HCT116 (cell line): ENCODE data around the gene PRICKLE3. TPM values are rescaled to one million over a fixed set of nuclear protein-coding genes. Genes with fewer than 3 reads are reported as not detected.

ENCODE experiments used
- ATAC-seq: fragments of 200-7000 bp; cut with Tn5 transposase; 2 replicates; pipeline ENCODE4 v1.9.1; 2020; ENCODE audit warnings: mild to moderate bottlenecking, moderate library complexity
- BruUV-seq: library from RNA; stranded (reverse); fragments of 400-500 nt; replicated peaks from 2 replicates; lab custom pipeline; 2021; lab: Mats Ljungman, UMichigan
- CTCF ChIA-PET: fragments of 300-600 bp; sonication (Branson Sonifier 250); formaldehyde crosslinking; loops from one replicate; lab custom pipeline; 2021; ENCODE audit warnings: antibody characterized with exemption; lab: Charles Lee
- POLR2A ChIA-PET: fragments of 300-600, 350-600 bp; sonication (Branson Sonifier 250); formaldehyde crosslinking; loops from one replicate; lab custom pipeline; 2021; ENCODE audit warnings: antibody characterized with exemption; lab: Charles Lee
- RAD21 ChIA-PET, 2 experiments: fragments of 300-600 bp; sonication (Branson Sonifier 250); formaldehyde crosslinking; loops; one replicate each; lab custom pipeline; 2023; ENCODE audit warnings: low total read pairs in 2 of 2; ENCODE audit not compliant: uncharacterized antibody in 2 of 2, unreplicated experiment in 2 of 2, low non-redundant PET in 1 of 2; lab: Charles Lee
- DNase-seq: peaks from one replicate; pipeline ENCODE4 v3.0.0-alpha.2; 2010; ENCODE audit warnings: low read depth, low spot score
- H2AFZ ChIP-seq: fragments of 200-600 bp; shearing (Covaris generic), sonication (generic); 2 replicates; pipeline ENCODE4 v1.6.1; 2017; ENCODE audit warnings: low read depth, mixed run types, mixed read lengths, antibody characterized with exemption, low read length; ENCODE audit not compliant: poor library complexity, severe bottlenecking
- H3K27ac ChIP-seq: 2 replicates; pipeline ENCODE4 v1.5.1; 2012; ENCODE audit warnings: low read depth, low read length
- H3K27me3 ChIP-seq: fragments of 200-600 bp; sonication (generic); 2 replicates; pipeline ENCODE4 v1.6.1; 2016; ENCODE audit warnings: mixed run types, low read length, mixed read lengths; ENCODE audit not compliant: insufficient read depth
- H3K36me3 ChIP-seq, 2 experiments: fragments of 200-500 bp in 1 of 2; fragments of 200-600 bp in 1 of 2; sonication (Bioruptor generic) in 1 of 2; sonication (generic) in 1 of 2; 2 replicates each; pipeline versions ENCODE4 v1.5.1 to v1.6.1; 2014 to 2016; ENCODE audit warnings: low read length in 2 of 2, inconsistent platforms in 1 of 2, mixed read lengths in 1 of 2, mixed run types in 1 of 2; ENCODE audit not compliant: insufficient read depth in 2 of 2, control insufficient read depth in 1 of 2
- H3K4me1 ChIP-seq, 2 experiments: fragments of 200-600 bp in 1 of 2; sonication (generic) in 1 of 2; 2 replicates each; pipeline versions ENCODE4 v1.5.1 to v1.6.1; 2012 to 2017; ENCODE audit warnings: low read length in 2 of 2, inconsistent platforms in 1 of 2, mild to moderate bottlenecking in 1 of 2, mixed read lengths in 1 of 2, mixed run types in 1 of 2, moderate library complexity in 1 of 2; ENCODE audit not compliant: insufficient read depth in 2 of 2, control insufficient read depth in 1 of 2
- H3K4me2 ChIP-seq: fragments of 200-600 bp; sonication (generic); 2 replicates; pipeline ENCODE4 v1.6.1; 2017; ENCODE audit warnings: mixed run types, low read length, mixed read lengths
- H3K4me3 ChIP-seq, 2 experiments: fragments of 200-600 bp in 1 of 2; sonication (generic) in 1 of 2; replicated peaks in 1 of 2; 2 replicates each; pipeline ENCODE4 v1.5.1; 2011 to 2016; ENCODE audit warnings: low read length in 2 of 2, control low read depth in 1 of 2, low read depth in 1 of 2, mild to moderate bottlenecking in 1 of 2, mixed read lengths in 1 of 2, mixed run types in 1 of 2
- H3K79me2 ChIP-seq: fragments of 200-600 bp; sonication (generic); 2 replicates; pipeline ENCODE4 v1.6.1; 2017; ENCODE audit warnings: mild to moderate bottlenecking, mixed run types, low read length, moderate library complexity, mixed read lengths; ENCODE audit not compliant: insufficient read depth
- H3K9ac ChIP-seq: fragments of 200-600 bp; sonication (generic); 2 replicates; pipeline ENCODE4 v1.6.1; 2016; ENCODE audit warnings: low read length, mixed read lengths
- H3K9me2 ChIP-seq: fragments of 200-600 bp; sonication (generic), shearing (Covaris generic); 2 replicates; pipeline ENCODE4 v1.6.1; 2017; ENCODE audit warnings: mixed run types, mild to moderate bottlenecking, moderate library complexity; ENCODE audit not compliant: insufficient read depth
- H3K9me3 ChIP-seq, 2 experiments: fragments of 200-500 bp in 1 of 2; fragments of 200-600 bp in 1 of 2; sonication (Bioruptor generic) in 1 of 2; sonication (generic) in 1 of 2; 2 replicates each; pipeline ENCODE4 v1.6.1; 2014 to 2017; ENCODE audit warnings: low read length in 2 of 2, mixed read lengths in 2 of 2, inconsistent platforms in 1 of 2, low read depth in 1 of 2, mild to moderate bottlenecking in 1 of 2, mixed run types in 1 of 2, moderate library complexity in 1 of 2; ENCODE audit not compliant: control insufficient read depth in 1 of 2, insufficient read depth in 1 of 2
- H4K20me1 ChIP-seq: fragments of 200-600 bp; sonication (generic), shearing (Covaris generic); 2 replicates; pipeline ENCODE4 v1.6.1; 2017; ENCODE audit warnings: mixed run types, mild to moderate bottlenecking, moderate library complexity; ENCODE audit not compliant: insufficient read depth
- ATF3 ChIP-seq: IDR thresholded peaks from 2 replicates; pipeline ENCODE4 v1.6.1; 2012
- CBX3 ChIP-seq: IDR thresholded peaks from 2 replicates; pipeline ENCODE4 v1.6.1; 2012; ENCODE audit warnings: low read depth
- EGR1 ChIP-seq: IDR thresholded peaks from 2 replicates; pipeline ENCODE4 v1.6.1; 2012; ENCODE audit warnings: low read depth
- EZH2 ChIP-seq: fragments of 200-600 bp; sonication (generic); IDR thresholded peaks from 2 replicates; pipeline ENCODE4 v1.6.1; 2017; ENCODE audit warnings: antibody characterized with exemption, mixed run types
- EZH2phosphoT487 ChIP-seq: fragments of 200-600 bp; IDR thresholded peaks from 2 replicates; pipeline ENCODE4 v1.6.1; 2018; ENCODE audit warnings: antibody characterized with exemption, borderline replicate concordance
- POLR2A ChIP-seq: IDR thresholded peaks from 2 replicates; pipeline ENCODE4 v1.7.0; 2011; ENCODE audit warnings: borderline replicate concordance; ENCODE audit not compliant: insufficient read depth, insufficient read length; ENCODE audit errors: extremely low read depth
- POLR2AphosphoS5 ChIP-seq: IDR thresholded peaks from 2 replicates; pipeline ENCODE4 v1.6.1; 2011; ENCODE audit warnings: mild to moderate bottlenecking, low read depth, low read length, moderate library complexity
- RAD21 ChIP-seq: IDR thresholded peaks from 2 replicates; pipeline ENCODE4 v1.6.1; 2012; ENCODE audit warnings: low read depth, mild to moderate bottlenecking
- SIN3A ChIP-seq: IDR thresholded peaks from 2 replicates; pipeline ENCODE4 v1.6.1; 2012; ENCODE audit warnings: low read depth
- SRF ChIP-seq: IDR thresholded peaks from 2 replicates; pipeline ENCODE4 v1.6.1; 2012; ENCODE audit warnings: low read depth
- ZFX ChIP-seq: fragments of 450-650 bp; IDR thresholded peaks from 2 replicates; pipeline ENCODE4 v1.6.1; 2017
- ZNF274 ChIP-seq: fragments of 200-500 bp; sonication (Bioruptor generic); IDR thresholded peaks from 2 replicates; pipeline ENCODE4 v1.6.1; 2014; ENCODE audit warnings: mild to moderate bottlenecking, low read depth, low read length, inconsistent platforms
- intact Hi-C: fragments of 100-400 bp; cut with micrococcal nuclease; formaldehyde crosslinking; loops from 2 replicates; pipeline ENCODE4 v1.10.0; 2022
- total RNA-seq: library from RNA; stranded (reverse); gene quantifications from one replicate; pipeline ENCODE4 v1.2.1, GENCODE V29; 2021; ENCODE audit not compliant: unreplicated experiment
- TF ChIP-seq, protein P1 (sequence below): IDR thresholded peaks from 2 replicates; pipeline ENCODE4 v1.6.1; 2011; ENCODE audit warnings: mild to moderate bottlenecking, low read length, moderate library complexity; ENCODE audit not compliant: insufficient replicate concordance; ENCODE audit errors: extremely low read depth
- TF ChIP-seq, protein P2 (sequence below): IDR thresholded peaks from 2 replicates; pipeline ENCODE4 v1.6.1; 2012
- TF ChIP-seq, protein P3 (sequence below), 3 experiments: fragments of 200-600 bp in 1 of 3; sonication (generic) in 1 of 3; IDR thresholded peaks in 2 of 3; conservative IDR thresholded peaks in 1 of 3; 2 replicates each; pipeline ENCODE4 v1.5.1; 2012 to 2017; ENCODE audit warnings: low read depth in 2 of 3, low read length in 2 of 3, antibody characterized with exemption in 1 of 3, borderline replicate concordance in 1 of 3, control low read depth in 1 of 3, mild to moderate bottlenecking in 1 of 3, mixed read lengths in 1 of 3, mixed run types in 1 of 3, moderate library complexity in 1 of 3; ENCODE audit not compliant: insufficient read depth in 1 of 3

Gene PRICKLE3
- total RNA-seq, 1 experiment from 2014 or later: 27.8 TPM

DNA sequence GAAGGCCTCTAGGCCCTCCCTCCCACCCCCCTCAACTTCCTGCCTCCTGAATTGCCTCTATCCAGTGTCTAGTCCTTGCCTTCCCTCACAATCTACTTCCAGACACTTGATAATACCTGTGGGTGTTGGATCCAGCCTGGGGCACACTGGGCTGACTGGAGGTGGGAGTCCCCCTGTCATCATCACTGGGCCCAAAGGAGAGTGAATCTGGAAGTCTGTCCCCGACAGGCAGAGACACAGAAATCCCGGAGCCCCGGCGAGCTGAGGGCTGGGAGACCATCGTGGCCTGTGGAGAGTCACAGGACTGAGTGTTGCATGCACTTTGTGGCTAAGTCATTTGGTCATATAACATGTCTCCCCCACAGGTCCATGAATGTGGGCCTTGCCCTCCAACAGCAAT is 22.2 kb upstream of the PRICKLE3 start:
- POLR2A ChIA-PET: no interaction called here
- Histone ChIP-seq H3K27me3 (no peaks in the 10 kb centered on the region), H3K4me1 (no peaks in the 10 kb centered on the region), H2AFZ (no peak overlapping the region), H4K20me1 (no peaks in the 10 kb centered on the region), H3K4me3 (no peak overlapping the region), H3K36me3 (no peaks in the 10 kb centered on the region), H3K4me2 (no peak overlapping the region), H3K9me3 (no peaks in the 10 kb centered on the region), H3K9ac (no peak overlapping the region), H3K9me2 (no peaks in the 10 kb centered on the region), H3K27ac (no peak overlapping the region), H3K79me2 (no peaks in the 10 kb centered on the region)
- DNase-seq (no peak), ATAC-seq (no peak)
- RAD21 ChIA-PET: no interaction called here
- CTCF ChIA-PET: interaction anchor here (1.2 kb wide), 1 partner anchor 16 kb away, joined by 6 read pairs; no protein-coding TSS in a partner anchor
- no TSS peak for BruUV-seq
- TF ChIP-seq EGR1: no peak
- TF ChIP-seq RAD21: no peak
- no peak for TF ChIP-seq CBX3
- TF ChIP-seq, protein P1, sequence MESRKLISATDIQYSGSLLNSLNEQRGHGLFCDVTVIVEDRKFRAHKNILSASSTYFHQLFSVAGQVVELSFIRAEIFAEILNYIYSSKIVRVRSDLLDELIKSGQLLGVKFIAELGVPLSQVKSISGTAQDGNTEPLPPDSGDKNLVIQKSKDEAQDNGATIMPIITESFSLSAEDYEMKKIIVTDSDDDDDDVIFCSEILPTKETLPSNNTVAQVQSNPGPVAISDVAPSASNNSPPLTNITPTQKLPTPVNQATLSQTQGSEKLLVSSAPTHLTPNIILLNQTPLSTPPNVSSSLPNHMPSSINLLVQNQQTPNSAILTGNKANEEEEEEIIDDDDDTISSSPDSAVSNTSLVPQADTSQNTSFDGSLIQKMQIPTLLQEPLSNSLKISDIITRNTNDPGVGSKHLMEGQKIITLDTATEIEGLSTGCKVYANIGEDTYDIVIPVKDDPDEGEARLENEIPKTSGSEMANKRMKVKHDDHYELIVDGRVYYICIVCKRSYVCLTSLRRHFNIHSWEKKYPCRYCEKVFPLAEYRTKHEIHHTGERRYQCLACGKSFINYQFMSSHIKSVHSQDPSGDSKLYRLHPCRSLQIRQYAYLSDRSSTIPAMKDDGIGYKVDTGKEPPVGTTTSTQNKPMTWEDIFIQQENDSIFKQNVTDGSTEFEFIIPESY: no peak
- TF ChIP-seq SIN3A: no peak
- TF ChIP-seq ZNF274: no peak
- TF ChIP-seq, protein P2, sequence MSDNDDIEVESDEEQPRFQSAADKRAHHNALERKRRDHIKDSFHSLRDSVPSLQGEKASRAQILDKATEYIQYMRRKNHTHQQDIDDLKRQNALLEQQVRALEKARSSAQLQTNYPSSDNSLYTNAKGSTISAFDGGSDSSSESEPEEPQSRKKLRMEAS: no peak
- TF ChIP-seq ATF3: no peak
- TF ChIP-seq SRF: no peak
- TF ChIP-seq, protein P3, sequence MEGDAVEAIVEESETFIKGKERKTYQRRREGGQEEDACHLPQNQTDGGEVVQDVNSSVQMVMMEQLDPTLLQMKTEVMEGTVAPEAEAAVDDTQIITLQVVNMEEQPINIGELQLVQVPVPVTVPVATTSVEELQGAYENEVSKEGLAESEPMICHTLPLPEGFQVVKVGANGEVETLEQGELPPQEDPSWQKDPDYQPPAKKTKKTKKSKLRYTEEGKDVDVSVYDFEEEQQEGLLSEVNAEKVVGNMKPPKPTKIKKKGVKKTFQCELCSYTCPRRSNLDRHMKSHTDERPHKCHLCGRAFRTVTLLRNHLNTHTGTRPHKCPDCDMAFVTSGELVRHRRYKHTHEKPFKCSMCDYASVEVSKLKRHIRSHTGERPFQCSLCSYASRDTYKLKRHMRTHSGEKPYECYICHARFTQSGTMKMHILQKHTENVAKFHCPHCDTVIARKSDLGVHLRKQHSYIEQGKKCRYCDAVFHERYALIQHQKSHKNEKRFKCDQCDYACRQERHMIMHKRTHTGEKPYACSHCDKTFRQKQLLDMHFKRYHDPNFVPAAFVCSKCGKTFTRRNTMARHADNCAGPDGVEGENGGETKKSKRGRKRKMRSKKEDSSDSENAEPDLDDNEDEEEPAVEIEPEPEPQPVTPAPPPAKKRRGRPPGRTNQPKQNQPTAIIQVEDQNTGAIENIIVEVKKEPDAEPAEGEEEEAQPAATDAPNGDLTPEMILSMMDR (IDR thresholded peaks at IDR 0.05 in 2 of 3, conservative IDR thresholded peaks at IDR 0.05 in 1 of 3; ENCODE audit: borderline replicate concordance in 1 of 3, insufficient read depth in 1 of 3, low read depth in 2 of 3, low read length in 2 of 3): no peak
- TF ChIP-seq POLR2A: no peak
- TF ChIP-seq EZH2phosphoT487: no peak
- TF ChIP-seq POLR2AphosphoS5: no peak
- no peak for TF ChIP-seq EZH2
- TF ChIP-seq ZFX: no peak
- intact Hi-C loops: no loop called here
